Muscle layer of colon (tissue), 2 donors: Measurements from ENCODE around the gene FAM170B.

Experiments used
- H3K27ac ChIP-seq: one replicate; pipeline ENCODE4 v1.7.0; 2013; ENCODE audit warnings: low read depth, mild to moderate bottlenecking, low read length, moderate library complexity
- H3K27me3 ChIP-seq, 2 donors: one replicate each; pipeline ENCODE4 v1.7.0; 2013; ENCODE audit warnings: low read length in 2 of 2, mild to moderate bottlenecking in 2 of 2; ENCODE audit not compliant: insufficient read depth in 2 of 2, control insufficient read depth in 1 of 2
- H3K36me3 ChIP-seq: one replicate; pipeline ENCODE4 v1.7.0; 2013; ENCODE audit warnings: mild to moderate bottlenecking, low read length; ENCODE audit not compliant: insufficient read depth
- H3K4me1 ChIP-seq: one replicate; pipeline ENCODE4 v1.7.0; 2013; ENCODE audit warnings: mild to moderate bottlenecking, low read length; ENCODE audit not compliant: insufficient read depth
- H3K4me3 ChIP-seq, 2 donors: one replicate each; pipeline ENCODE4 v1.7.0; 2013; ENCODE audit warnings: low read length in 2 of 2, low read depth in 1 of 2, mild to moderate bottlenecking in 1 of 2, moderate library complexity in 1 of 2
- H3K9ac ChIP-seq: one replicate; pipeline ENCODE4 v1.7.0; 2013; ENCODE audit warnings: low read length
- H3K9me3 ChIP-seq: one replicate; pipeline ENCODE4 v1.7.0; 2013; ENCODE audit warnings: mild to moderate bottlenecking, low read length
- donor health status: abdominal sarcoma.
- donor health status: Adenocarcinoma of cecum.

The FAM170B gene

DNA sequence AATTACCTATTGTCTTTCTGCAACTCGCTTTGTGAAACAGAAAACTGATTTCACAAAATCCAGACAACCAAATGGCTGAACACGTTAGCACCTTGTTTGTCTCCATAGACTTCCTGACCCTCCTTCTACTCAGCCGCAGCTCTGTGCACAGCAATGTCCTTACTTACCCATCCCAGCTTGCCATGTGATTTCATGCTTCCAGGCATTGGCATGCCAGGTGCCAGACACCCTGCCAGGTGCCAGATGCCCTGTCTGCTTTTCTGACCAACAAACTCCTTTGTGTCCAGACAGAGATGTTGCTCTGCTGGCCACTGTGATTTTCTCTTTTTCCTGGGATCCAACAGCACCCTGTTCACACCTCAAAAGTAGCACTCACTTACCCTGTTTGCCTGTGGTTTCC is 16.1 kb upstream of the FAM170B start:
- Histone ChIP-seq H3K9me3 (no peaks in the 10 kb centered on the region), H3K9ac (no peak overlapping the region), H3K4me3 (no peak overlapping the region), H3K27me3 (no peaks in the 10 kb centered on the region), H3K4me1 (no peaks in the 10 kb centered on the region), H3K36me3 (no peaks in the 10 kb centered on the region), H3K27ac (no peak overlapping the region)

- H3K9me3 ChIP-seq: no peaks in the 10 kb centered on the region
- H3K9ac ChIP-seq: no peak overlapping the region
- no peak overlapping the region for H3K4me3 ChIP-seq
- H3K36me3 ChIP-seq: no peaks in the 10 kb centered on the region
- no peaks in the 10 kb centered on the region for H3K27me3 ChIP-seq
- no peaks in the 10 kb centered on the region for H3K4me1 ChIP-seq
- no peak overlapping the region for H3K27ac ChIP-seq
Observed at GRCh38 chr10:49144058-49144720, 10.4 kb upstream of the FAM170B start.

- Histone ChIP-seq H3K9ac (no peak overlapping the region), H3K9me3 (no peaks in the 10 kb centered on the region), H3K36me3 (no peaks in the 10 kb centered on the region), H3K4me3 (no peak overlapping the region), H3K4me1 (no peaks in the 10 kb centered on the region), H3K27me3 (no peaks in the 10 kb centered on the region), H3K27ac (no peak overlapping the region)
Observed at GRCh38 chr10:49143249-49143648, 9.4 kb upstream of the FAM170B start.

DNA sequence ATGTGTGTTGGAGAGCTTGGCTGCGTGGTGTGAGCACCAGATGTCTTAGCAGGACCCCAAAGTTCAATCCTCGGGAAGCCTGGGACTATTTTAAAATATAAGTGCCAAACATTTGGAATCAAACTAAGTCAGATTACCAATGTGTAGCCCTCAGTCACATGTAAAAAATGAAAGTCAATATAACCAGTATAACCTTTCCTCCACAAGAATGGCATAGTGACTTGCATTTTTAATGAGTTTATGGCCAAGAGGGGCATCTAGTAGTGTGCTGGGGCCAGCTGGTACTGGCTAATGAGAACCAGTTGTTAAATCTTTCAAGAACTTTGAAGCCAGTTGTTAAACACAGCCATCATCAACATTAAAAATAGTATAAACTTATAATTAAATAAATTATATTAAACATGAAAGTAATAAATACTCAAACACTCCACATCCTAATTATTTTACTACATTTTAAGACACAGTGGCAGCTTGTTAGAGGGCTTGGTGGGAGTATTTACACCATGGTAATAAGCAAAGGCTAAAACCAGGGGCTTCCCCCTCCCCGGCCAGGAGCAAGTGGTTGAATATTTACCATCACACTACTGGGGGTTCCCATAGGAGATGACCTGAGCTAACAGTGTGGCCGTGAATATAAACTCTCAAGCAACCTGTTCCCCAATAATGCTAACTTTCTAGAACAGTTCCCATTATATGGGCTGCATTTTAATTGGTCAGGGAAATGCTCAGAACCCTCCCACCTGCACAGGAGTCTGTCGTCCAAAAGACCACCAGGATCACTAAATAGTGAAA is 7.9 kb upstream of the FAM170B start:
- no peak overlapping the region for H3K9ac ChIP-seq
- no peaks in the 10 kb centered on the region for H3K36me3 ChIP-seq
- no peaks in the 10 kb centered on the region for H3K9me3 ChIP-seq
- H3K4me3 ChIP-seq: no peak overlapping the region
- H3K4me1 ChIP-seq: no peaks in the 10 kb centered on the region
- no peak overlapping the region for H3K27ac ChIP-seq
- no peaks in the 10 kb centered on the region for H3K27me3 ChIP-seq

GRCh38 chr10:49140304-49141177 is 6.7 kb upstream of the FAM170B start:
- Histone ChIP-seq H3K27me3 (no peaks in the 10 kb centered on the region), H3K27ac (no peak overlapping the region), H3K36me3 (no peaks in the 10 kb centered on the region), H3K4me1 (no peaks in the 10 kb centered on the region), H3K4me3 (no peak overlapping the region), H3K9ac (no peak overlapping the region), H3K9me3 (no peaks in the 10 kb centered on the region)

- H3K36me3 ChIP-seq: no peaks in the 10 kb centered on the region
- no peak overlapping the region for H3K4me3 ChIP-seq
- no peak overlapping the region for H3K9ac ChIP-seq
- H3K4me1 ChIP-seq: no peaks in the 10 kb centered on the region
- H3K9me3 ChIP-seq: no peaks in the 10 kb centered on the region
- no peaks in the 10 kb centered on the region for H3K27me3 ChIP-seq
- no peak overlapping the region for H3K27ac ChIP-seq
Observed at GRCh38 chr10:49139846-49140195, 6.0 kb upstream of the FAM170B start.

DNA sequence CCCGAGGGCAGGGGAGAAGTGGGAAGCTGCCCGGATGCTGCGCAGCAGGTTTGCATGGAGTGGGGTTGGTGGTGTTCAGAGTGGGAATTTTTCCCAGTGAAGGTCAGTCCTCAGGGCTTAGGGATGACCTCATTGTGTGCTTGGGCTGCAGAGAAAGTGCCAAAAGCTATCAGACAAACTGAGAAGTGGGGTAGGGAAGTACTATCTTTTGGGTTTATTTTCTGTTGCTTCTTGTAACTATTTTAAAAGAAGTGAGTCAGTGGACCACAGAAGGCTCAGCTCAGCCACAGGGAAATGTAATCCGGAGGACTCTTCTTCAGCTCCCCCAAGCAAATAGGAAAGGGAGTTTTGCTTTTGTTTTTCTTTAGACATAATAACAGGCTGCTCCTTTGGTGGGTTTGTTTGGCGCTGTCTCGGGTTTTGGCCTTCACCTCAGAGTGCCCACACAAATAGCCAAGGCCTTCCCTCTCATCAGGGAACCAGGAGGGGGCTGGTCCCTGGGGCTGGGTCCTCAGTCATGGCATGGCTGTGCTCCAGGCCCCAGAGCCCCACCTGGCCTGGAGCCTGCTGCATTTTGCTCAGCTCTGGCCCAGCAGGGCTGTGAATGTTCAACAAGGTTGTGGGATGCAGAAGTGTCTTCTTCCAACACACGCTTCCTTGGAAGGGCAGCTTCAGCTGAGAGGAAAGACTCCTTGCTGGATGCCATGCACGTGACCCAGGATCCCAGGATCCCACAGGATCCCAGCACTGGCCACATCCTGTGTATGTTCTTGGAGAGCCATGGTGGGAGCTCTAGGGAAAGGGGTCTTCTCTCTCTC is 5.4 kb upstream of the FAM170B start:
- H3K9ac ChIP-seq: no peak overlapping the region
- no peaks in the 10 kb centered on the region for H3K4me1 ChIP-seq
- H3K36me3 ChIP-seq: no peaks in the 10 kb centered on the region
- no peaks in the 10 kb centered on the region for H3K9me3 ChIP-seq
- no peak overlapping the region for H3K4me3 ChIP-seq
- no peak overlapping the region for H3K27ac ChIP-seq
- H3K27me3 ChIP-seq: no peaks in the 10 kb centered on the region

DNA sequence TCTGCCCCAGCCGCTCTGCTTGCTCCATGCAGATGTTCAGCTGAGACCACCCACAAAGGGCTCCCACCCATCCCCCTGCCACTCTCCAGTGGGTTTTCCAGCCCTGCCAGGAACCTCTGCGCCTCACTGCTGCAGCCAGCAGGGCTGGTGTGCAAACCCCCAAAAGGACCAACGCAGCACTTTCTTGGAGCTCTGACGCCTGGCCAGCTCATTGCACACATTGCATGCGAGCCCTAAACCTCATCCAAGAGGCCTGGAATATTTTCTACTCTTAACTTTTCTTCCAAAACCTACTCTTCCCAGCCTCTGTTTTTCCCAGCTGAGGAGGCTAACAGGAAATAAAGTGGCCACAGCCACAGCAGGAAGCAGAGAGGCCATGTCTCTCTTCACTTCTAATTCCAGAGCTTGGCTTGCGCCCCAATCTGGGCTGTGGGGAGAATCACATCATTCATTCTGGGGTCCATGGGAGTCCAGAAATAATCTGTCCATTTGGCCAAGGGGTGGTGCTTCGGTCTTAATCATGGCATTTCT is 4.6 kb upstream of the FAM170B start:
- Histone ChIP-seq H3K9ac (no peak overlapping the region), H3K4me1 (no peaks in the 10 kb centered on the region), H3K9me3 (no peaks in the 10 kb centered on the region), H3K36me3 (no peaks in the 10 kb centered on the region), H3K4me3 (no peak overlapping the region), H3K27me3 (no peaks in the 10 kb centered on the region), H3K27ac (no peak overlapping the region)

GRCh38 chr10:49136525-49136924 is 2.7 kb upstream of the FAM170B start:
- H3K9ac ChIP-seq: no peak overlapping the region
- no peaks in the 10 kb centered on the region for H3K4me1 ChIP-seq
- H3K36me3 ChIP-seq: no peaks in the 10 kb centered on the region
- no peak overlapping the region for H3K27ac ChIP-seq
- H3K4me3 ChIP-seq: no peak overlapping the region
- H3K27me3 ChIP-seq: no peaks in the 10 kb centered on the region
- no peaks in the 10 kb centered on the region for H3K9me3 ChIP-seq

- H3K27me3 ChIP-seq: no peaks in the 10 kb centered on the region
- H3K27ac ChIP-seq: no peak overlapping the region
- no peaks in the 10 kb centered on the region for H3K36me3 ChIP-seq
- no peak overlapping the region for H3K9ac ChIP-seq
- H3K4me3 ChIP-seq: no peak overlapping the region
- H3K9me3 ChIP-seq: no peaks in the 10 kb centered on the region
- no peaks in the 10 kb centered on the region for H3K4me1 ChIP-seq
Observed at GRCh38 chr10:49135575-49136313, 1.9 kb upstream of the FAM170B start.
